HG03095 (cell line): ENCODE data around the gene CORO6.

Source experiments
- ATAC-seq: cut with Tn5 transposase; IDR thresholded peaks from one replicate; pipeline ENCODE4 v1.9.1; 2021; ENCODE audit warnings: moderate library complexity; ENCODE audit not compliant: unreplicated experiment

Gene CORO6

GRCh38 chr17:29613856-29614255 lies 8.9 kb downstream of the CORO6 start:
- ATAC-seq, result no peak

- no peak for ATAC-seq
These were observed 9.3 kb downstream of the CORO6 start for GRCh38 chr17:29613352-29613837.

DNA sequence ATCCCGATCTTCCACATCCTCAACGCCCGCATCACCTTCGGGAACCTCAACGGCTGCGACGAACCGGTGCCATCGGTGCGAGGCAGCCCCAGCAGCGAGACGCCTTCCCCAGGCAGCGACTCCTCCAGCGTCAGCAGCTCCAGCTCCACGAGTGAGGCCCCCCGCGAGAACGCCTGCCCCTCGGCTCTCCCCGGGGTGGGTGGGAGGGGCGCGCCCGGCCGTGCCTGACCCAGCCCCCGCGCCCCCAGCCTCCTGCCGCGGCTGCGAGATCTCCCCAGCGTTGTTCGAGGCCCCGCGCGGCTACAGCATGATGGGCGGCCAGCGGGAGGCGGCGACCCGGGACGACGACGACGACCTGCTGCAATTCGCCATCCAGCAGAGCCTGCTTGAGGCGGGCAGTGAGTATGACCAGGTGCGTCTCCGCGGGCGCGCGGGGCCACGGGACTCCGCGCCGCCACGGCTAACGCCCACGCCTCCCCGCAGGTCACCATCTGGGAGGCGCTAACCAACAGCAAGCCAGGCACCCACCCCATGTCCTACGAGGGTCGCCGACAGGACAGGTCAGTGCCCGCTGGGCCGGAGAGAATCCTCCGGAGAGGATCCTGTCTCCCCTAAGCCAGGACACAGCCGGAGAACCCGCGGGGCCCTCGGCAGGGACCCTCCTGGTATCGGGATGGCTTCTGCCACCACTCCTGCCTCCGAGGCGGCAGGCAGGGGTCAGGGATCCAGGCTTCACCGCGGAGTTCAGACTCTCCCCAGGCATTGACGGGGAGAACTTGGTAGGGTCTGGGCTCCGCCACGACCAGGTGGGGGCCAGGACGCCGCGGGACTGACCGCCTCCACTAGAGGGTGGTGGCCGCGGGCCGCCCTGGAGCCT lies 10.1 kb downstream of the CORO6 start:
- no peak for ATAC-seq

- ATAC-seq, result no peak
These were observed 10.7 kb downstream of the CORO6 start for GRCh38 chr17:29612094-29612403.

GRCh38 chr17:29611351-29612093 lies 11.2 kb downstream of the CORO6 start:
- no peak for ATAC-seq

GRCh38 chr17:29610395-29610794 lies 12.3 kb downstream of the CORO6 start:
- ATAC-seq, result no peak

GRCh38 chr17:29608986-29609385 lies 13.7 kb downstream of the CORO6 start:
- ATAC-seq, result no peak

GRCh38 chr17:29607557-29608195 lies 15.0 kb downstream of the CORO6 start:
- no peak for ATAC-seq

DNA sequence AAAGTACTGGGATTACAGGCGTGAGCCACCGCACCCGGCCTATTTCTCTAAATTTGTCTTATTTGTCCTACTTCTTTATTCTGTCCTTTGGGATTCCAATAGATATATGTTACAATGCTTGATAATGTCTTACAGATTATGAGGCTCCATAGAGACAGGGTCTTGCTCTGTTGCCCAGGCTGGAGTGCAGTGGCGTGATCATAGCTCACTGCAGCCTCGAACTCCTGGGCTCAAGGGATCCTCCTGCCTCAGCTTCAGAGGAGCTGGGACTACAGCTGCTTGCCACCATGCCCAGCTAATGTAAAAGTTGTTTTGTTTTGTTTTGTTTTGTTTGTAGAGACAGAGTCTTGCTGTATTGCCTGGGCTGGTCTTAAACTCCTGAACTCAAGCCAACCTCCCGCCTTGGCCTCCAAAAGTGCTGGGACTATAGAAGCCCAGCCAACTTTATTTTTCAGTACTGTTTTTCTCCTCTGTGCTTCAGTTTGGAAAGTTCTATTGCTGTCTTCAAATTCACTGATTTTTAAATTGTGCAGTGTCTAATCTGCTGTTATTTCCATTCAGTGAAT lies 19.5 kb downstream of the CORO6 start:
- ATAC-seq, result no peak

GRCh38 chr17:29597361-29598172 lies 25.1 kb downstream of the CORO6 start:
- no peak for ATAC-seq

GRCh38 chr17:29596811-29597210 lies 25.9 kb downstream of the CORO6 start:
- ATAC-seq, result no peak

DNA sequence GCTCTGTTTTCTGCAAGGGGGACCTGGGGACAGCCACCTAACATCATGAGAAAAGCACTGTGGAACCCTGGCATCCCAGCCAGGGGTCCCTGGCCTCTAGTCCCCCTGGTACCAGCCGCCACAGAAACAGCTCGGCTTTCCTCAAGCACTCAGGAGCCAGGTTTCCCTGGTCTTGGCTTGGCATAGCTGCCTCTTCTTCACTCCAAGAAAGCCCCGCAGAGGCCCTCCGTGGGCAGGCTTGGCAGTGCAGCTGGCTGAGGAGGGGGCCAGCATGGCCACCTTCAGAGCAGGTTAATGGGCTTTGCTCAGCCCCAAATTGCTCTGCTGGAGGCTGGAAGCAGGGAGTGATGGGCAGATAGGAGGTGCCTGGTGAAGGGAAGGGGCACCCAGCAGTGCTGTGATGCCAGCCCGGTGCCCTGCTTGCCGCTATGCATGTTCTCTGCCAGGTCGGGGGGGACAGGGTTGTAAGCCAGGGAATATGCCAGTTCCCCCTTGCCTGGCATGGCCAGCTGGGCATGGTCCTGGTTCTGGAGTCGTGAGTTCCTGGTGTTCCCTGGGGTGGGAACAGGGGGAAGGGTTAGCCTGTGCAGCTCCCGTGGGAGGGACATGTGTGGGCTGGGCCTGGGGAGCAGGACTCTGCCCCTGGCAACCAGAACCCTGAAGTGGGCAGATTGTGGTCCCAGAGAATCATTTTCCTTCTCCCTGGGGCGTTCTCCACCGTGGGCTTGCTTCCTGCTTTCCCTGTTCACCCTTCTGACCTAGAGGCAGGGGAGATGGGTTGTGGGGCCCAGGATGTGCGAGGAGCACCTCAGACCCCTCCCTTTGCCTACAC lies 26.6 kb downstream of the CORO6 start:
- ATAC-seq, result no peak

DNA sequence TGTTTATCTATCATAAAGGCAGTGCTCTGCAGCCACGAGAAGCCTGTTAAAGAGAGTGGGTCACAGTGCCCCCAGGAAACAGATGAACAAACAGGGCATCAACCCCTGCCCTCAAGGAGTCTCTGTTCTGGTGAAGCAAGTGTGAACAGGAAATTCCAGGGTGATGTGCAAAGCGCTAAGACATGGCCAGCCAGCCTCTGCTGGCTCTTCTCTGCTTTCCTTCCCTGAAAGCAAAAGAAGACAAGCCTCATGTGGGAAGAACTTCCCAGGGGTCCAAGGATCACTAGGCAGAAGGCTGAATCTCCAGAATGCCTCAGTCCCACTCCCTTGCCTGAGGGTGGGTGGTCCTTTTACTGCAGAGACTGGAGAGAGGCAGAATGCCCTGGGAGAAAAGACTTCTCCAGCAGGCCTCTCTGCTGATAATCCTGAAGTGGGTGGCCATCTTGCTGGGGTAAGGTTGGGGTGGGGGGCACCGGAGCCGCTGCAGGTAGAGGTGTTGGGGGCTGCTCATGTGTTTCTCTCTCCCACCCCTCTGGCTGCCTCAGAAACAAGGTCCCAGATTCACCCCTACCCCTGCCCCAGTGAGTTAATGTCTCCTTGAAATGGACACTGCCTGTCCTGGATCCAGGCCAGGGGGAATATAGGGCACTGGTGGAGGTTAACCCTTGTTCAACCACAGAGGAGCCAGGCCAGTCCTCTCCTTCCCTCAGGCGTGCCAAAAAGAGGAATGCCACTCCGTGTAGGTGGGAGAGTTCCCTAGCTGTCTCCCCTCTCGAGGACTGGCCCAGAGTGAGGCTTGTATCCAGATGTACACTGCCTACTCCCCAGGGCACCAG lies 27.4 kb downstream of the CORO6 start:
- ATAC-seq, result no peak

- ATAC-seq, result no peak
These were observed 28.1 kb downstream of the CORO6 start for GRCh38 chr17:29594519-29595090.

- ATAC-seq, result no peak
These were observed 28.9 kb downstream of the CORO6 start for GRCh38 chr17:29593591-29594518.

DNA sequence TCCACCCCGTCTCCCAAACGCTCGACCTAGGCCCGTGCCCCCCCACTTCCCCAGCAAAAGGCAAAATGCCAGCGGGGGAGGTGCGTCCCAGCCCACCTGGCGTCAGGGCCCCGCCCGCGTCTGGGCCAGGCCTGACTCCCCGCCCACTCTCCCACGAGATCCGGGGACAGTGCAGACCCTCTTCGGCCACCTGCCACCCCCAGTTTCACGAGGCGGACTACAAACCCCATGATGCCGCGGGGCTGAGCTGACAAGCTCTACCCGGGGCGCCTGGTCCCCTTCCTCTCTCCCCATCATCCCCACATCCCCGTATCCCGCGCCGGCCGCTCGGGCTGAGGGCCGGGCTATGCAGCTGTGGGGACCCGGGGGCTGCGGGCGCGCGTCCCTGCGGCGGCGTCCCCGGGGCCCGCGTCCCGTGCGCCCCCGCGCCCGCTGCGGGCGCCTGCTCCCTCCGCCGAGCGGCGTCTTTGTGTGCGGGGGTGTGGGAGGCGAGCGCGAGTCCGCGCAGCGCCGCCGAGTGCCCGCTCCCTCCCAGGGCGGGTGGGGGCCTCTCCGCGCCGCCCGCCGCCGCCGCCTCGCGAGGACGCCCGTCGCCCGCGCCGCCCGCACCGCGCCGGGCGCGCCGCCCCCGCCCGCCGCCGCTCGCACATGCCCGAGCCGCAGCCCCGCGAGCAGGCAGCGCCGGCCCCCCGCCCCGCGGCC lies 29.7 kb downstream of the CORO6 start, which contains the start of gene ANKRD13B:
Gene ANKRD13B, plus strand, starts transcription at position 283 of the 702 bp plus-strand sequence. CDS start 490 bp downstream, outside the sequence.
- ATAC-seq, result no peak
